Gastrocnemius medialis (tissue), 4 donors: ENCODE measurements around the gene GFRA3. TPM values are rescaled to one million over a fixed set of nuclear protein-coding genes. Genes with fewer than 3 reads are reported as not detected.

Source experiments
- ATAC-seq, 2 donors: fragments of 150-250 bp; one replicate each; pipeline ENCODE4 v1.9.1; 2016
- DNase-seq, 2 donors: peaks; one replicate each; pipeline ENCODE4 v3.0.0-alpha.2; 2019
- H3K27ac ChIP-seq, 4 donors: fragments of 200-600 bp; sonication (generic); 1 replicate in 1 of 4; 2 replicates in 3 of 4; pipeline ENCODE4 v1.5.1; 2016 to 2018; ENCODE audit warnings: mild to moderate bottlenecking in 2 of 4, moderate library complexity in 1 of 4
- H3K27me3 ChIP-seq, 3 donors: fragments of 200-600 bp; sonication (generic) in 2 of 3; 1 replicate in 1 of 3; 2 replicates in 2 of 3; pipeline versions ENCODE4 v1.5.1 to v1.6.0; 2016 to 2019; ENCODE audit warnings: mild to moderate bottlenecking in 1 of 3, moderate library complexity in 1 of 3
- H3K36me3 ChIP-seq, 2 donors: fragments of 200-600 bp; sonication (generic) in 1 of 2; one replicate each; pipeline ENCODE4 v1.5.1; 2017 to 2018
- H3K4me1 ChIP-seq, 2 donors: fragments of 200-600 bp; sonication (generic) in 1 of 2; one replicate each; pipeline ENCODE4 v1.5.1; 2016 to 2017; ENCODE audit warnings: mild to moderate bottlenecking in 2 of 2
- H3K4me3 ChIP-seq, 4 donors: fragments of 200-600 bp; sonication (generic) in 3 of 4; 1 replicate in 1 of 4; 2 replicates in 3 of 4; pipeline ENCODE4 v1.5.1; 2016 to 2019; ENCODE audit warnings: mild to moderate bottlenecking in 2 of 4
- H3K9me3 ChIP-seq, 3 donors: fragments of 200-600 bp; sonication (generic) in 2 of 3; 1 replicate in 1 of 3; 2 replicates in 2 of 3; pipeline ENCODE4 v1.5.1; 2016 to 2019
- CTCF ChIP-seq, 5 experiments: fragments of 450-650 bp in 3 of 5; fragments of 200-600 bp in 2 of 5; sonication (generic) in 2 of 5; IDR thresholded peaks in 4 of 5; conservative IDR thresholded peaks in 1 of 5; 1 replicate in 4 of 5; 2 replicates in 1 of 5; pipeline ENCODE4 v1.5.1; 2016 to 2019; ENCODE audit warnings: antibody characterized with exemption in 5 of 5, mild to moderate bottlenecking in 3 of 5, moderate library complexity in 3 of 5
- POLR2A ChIP-seq, 2 donors: fragments of 450-650 bp; IDR thresholded peaks; one replicate each; pipeline ENCODE4 v1.6.1; 2017; ENCODE audit warnings: antibody characterized with exemption in 2 of 2, mild to moderate bottlenecking in 2 of 2, moderate library complexity in 2 of 2
- in situ Hi-C, 4 donors: fragments of 200-750 bp; cut with MboI; loops; one replicate each; pipeline versions ENCODE4 v1.15.0 to v1.8.0; 2017; ENCODE audit warnings: low sequenced_read_pairs in 4 of 4
- intact Hi-C: fragments of 100-400 bp; cut with DNase I; formaldehyde crosslinking; loops from one replicate; pipeline ENCODE4 v1.15.1; 2023; ENCODE audit warnings: low total_unique reads
- total RNA-seq, 4 donors: library from RNA; depleted of rRNA; stranded (reverse); fragments of >200 nt; gene quantifications; one replicate each; pipeline versions ENCODE4 v1.1.0 to v1.2.3, GENCODE V29; 2016

Gene GFRA3
- total RNA-seq, 4 donors from 2014 or later = 0.42 TPM; not detected in 3

- no peaks in the 10 kb centered on the region for H3K9me3 ChIP-seq
These were observed 31.4 kb upstream of the GFRA3 start for GRCh38 chr5:138305797-138306196.

GRCh38 chr5:138303372-138303771 lies 29.0 kb upstream of the GFRA3 start:
- no peak overlapping the region for H3K4me3 ChIP-seq
- in situ Hi-C loops = loop anchor here in 1 of 4 donors (25.0 kb wide), 1 partner anchor 109 kb away; no protein-coding TSS in a partner anchor
- H3K27me3 ChIP-seq = no peaks in the 10 kb centered on the region
- ATAC-seq = no peak
- no peak for DNase-seq
- no peak for TF ChIP-seq CTCF (IDR thresholded peaks at IDR 0.05 in 4 of 5, conservative IDR thresholded peaks at IDR 0.05 in 1 of 5)
- TF ChIP-seq POLR2A (IDR thresholded peaks at IDR 0.05) = no peak
- H3K9me3 ChIP-seq = no peaks in the 10 kb centered on the region
- H3K27ac ChIP-seq = no peak overlapping the region
- intact Hi-C loops = no loop called here
- no peaks in the 10 kb centered on the region for H3K36me3 ChIP-seq
- peaks cover 7 to 8% of the 10 kb centered on the region in 2 donors for H3K4me1 ChIP-seq

More at GRCh38 chr5:138305797-138306196, 31.4 kb upstream of the GFRA3 start:
- TF ChIP-seq CTCF (IDR thresholded peaks at IDR 0.05 in 4 of 5, conservative IDR thresholded peaks at IDR 0.05 in 1 of 5) = peak in 3 of 5 experiments; percentile 19 to 45 (median 21)
- TF ChIP-seq POLR2A (IDR thresholded peaks at IDR 0.05) = no peak
- Histone ChIP-seq H3K36me3 (no peaks in the 10 kb centered on the region), H3K27ac (peak overlapping the region; percentile 55 to 77 (median 60)), H3K4me1 (peaks cover 7 to 8% of the 10 kb centered on the region in 2 donors), H3K27me3 (no peaks in the 10 kb centered on the region), H3K4me3 (no peak overlapping the region)
- intact Hi-C loops = loop anchor here (1.0 kb wide), 1 partner anchor 106 kb away; no protein-coding TSS in a partner anchor
- in situ Hi-C loops = loop anchor here in 1 of 4 donors (25.0 kb wide), 1 partner anchor 107 kb away; no protein-coding TSS in a partner anchor
- DNase-seq = peak; percentile 90 to 91
- peak; percentile 99 to 100 for ATAC-seq

GRCh38 chr5:138289296-138289695 lies 14.9 kb upstream of the GFRA3 start:
- intact Hi-C loops (no loop called here), in situ Hi-C loops (no loop called here)
- DNase-seq = no peak
- Histone ChIP-seq H3K27ac (no peak overlapping the region), H3K36me3 (no peaks in the 10 kb centered on the region), H3K4me3 (no peak overlapping the region), H3K4me1 (no peaks in the 10 kb centered on the region), H3K9me3 (no peaks in the 10 kb centered on the region), H3K27me3 (no peaks in the 10 kb centered on the region)
- TF ChIP-seq POLR2A (IDR thresholded peaks at IDR 0.05) (no peak), CTCF (IDR thresholded peaks at IDR 0.05 in 4 of 5, conservative IDR thresholded peaks at IDR 0.05 in 1 of 5) (no peak)
- no peak for ATAC-seq

GRCh38 chr5:138287246-138287645 lies 12.8 kb upstream of the GFRA3 start:
- ATAC-seq (no peak), DNase-seq (no peak)
- no peak for TF ChIP-seq CTCF (IDR thresholded peaks at IDR 0.05 in 4 of 5, conservative IDR thresholded peaks at IDR 0.05 in 1 of 5)
- H3K36me3 ChIP-seq = no peaks in the 10 kb centered on the region
- H3K27me3 ChIP-seq = no peaks in the 10 kb centered on the region
- no peaks in the 10 kb centered on the region for H3K4me1 ChIP-seq
- intact Hi-C loops (no loop called here), in situ Hi-C loops (no loop called here)
- H3K4me3 ChIP-seq = no peak overlapping the region
- no peaks in the 10 kb centered on the region for H3K9me3 ChIP-seq
- no peak overlapping the region for H3K27ac ChIP-seq
